Rectal smooth muscle tissue (tissue), 1 donor: ENCODE measurements around the gene EVX1.

ENCODE experiments used
- H3K27ac ChIP-seq: one replicate; pipeline ENCODE4 v1.7.0; 2013; ENCODE audit warnings: low read depth, low read length, inconsistent platforms
- H3K27me3 ChIP-seq: one replicate; pipeline ENCODE4 v1.7.0; 2013; ENCODE audit warnings: low read length; ENCODE audit not compliant: control insufficient read depth, insufficient read depth
- H3K36me3 ChIP-seq: one replicate; pipeline ENCODE4 v1.7.0; 2013; ENCODE audit warnings: low read length; ENCODE audit not compliant: control insufficient read depth, insufficient read depth
- H3K4me1 ChIP-seq: one replicate; pipeline ENCODE4 v1.7.0; 2013; ENCODE audit warnings: low read length; ENCODE audit not compliant: control insufficient read depth, insufficient read depth
- H3K4me3 ChIP-seq: one replicate; pipeline ENCODE4 v1.7.0; 2013; ENCODE audit warnings: low read length
- H3K9ac ChIP-seq: one replicate; pipeline ENCODE4 v1.7.0; 2013; ENCODE audit warnings: low read length

Gene EVX1

GRCh38 chr7:27200761-27201579, 41.6 kb upstream of the EVX1 start:
- no peak overlapping the region for H3K27ac ChIP-seq
- H3K4me1 ChIP-seq, result no peaks in the 10 kb centered on the region
- H3K9ac ChIP-seq, result peak overlapping the region; percentile 42
- no peaks in the 10 kb centered on the region for H3K36me3 ChIP-seq
- peaks cover 32% of the 10 kb centered on the region for H3K27me3 ChIP-seq
- H3K4me3 ChIP-seq, result peak overlapping the region; percentile 74

- Histone ChIP-seq H3K4me3 (peak overlapping the region; percentile 74), H3K4me1 (no peaks in the 10 kb centered on the region)
Observed at GRCh38 chr7:27201580-27202017, 41.0 kb upstream of the EVX1 start.

GRCh38 chr7:27202018-27202861, 40.4 kb upstream of the EVX1 start:
- H3K4me1 ChIP-seq, result no peaks in the 10 kb centered on the region
- no peak overlapping the region for H3K27ac ChIP-seq
- peaks cover 34% of the 10 kb centered on the region for H3K27me3 ChIP-seq
- H3K36me3 ChIP-seq, result no peaks in the 10 kb centered on the region
- peak overlapping the region; percentile 74 for H3K4me3 ChIP-seq
- peak overlapping the region; percentile 42 for H3K9ac ChIP-seq

More at GRCh38 chr7:27201580-27202017, 41.0 kb upstream of the EVX1 start:
- Histone ChIP-seq H3K9ac (peak overlapping the region; percentile 42), H3K27me3 (peaks cover 32% of the 10 kb centered on the region), H3K27ac (no peak overlapping the region), H3K36me3 (no peaks in the 10 kb centered on the region)

GRCh38 chr7:27202862-27203134, 39.8 kb upstream of the EVX1 start:
- no peak overlapping the region for H3K27ac ChIP-seq
- no peak overlapping the region for H3K9ac ChIP-seq
- H3K36me3 ChIP-seq, result no peaks in the 10 kb centered on the region
- peaks cover 34% of the 10 kb centered on the region for H3K27me3 ChIP-seq
- H3K4me3 ChIP-seq, result peak overlapping the region; percentile 43
- no peaks in the 10 kb centered on the region for H3K4me1 ChIP-seq

GRCh38 chr7:27203365-27203953, 39.1 kb upstream of the EVX1 start:
- no peak overlapping the region for H3K9ac ChIP-seq

GRCh38 chr7:27203964-27204594, 38.5 kb upstream of the EVX1 start:
- Histone ChIP-seq H3K27me3 (peaks cover 28% of the 10 kb centered on the region), H3K4me3 (peak overlapping the region; percentile 57), H3K27ac (no peak overlapping the region), H3K9ac (no peak overlapping the region), H3K36me3 (no peaks in the 10 kb centered on the region), H3K4me1 (no peaks in the 10 kb centered on the region)

More at GRCh38 chr7:27203365-27203953, 39.1 kb upstream of the EVX1 start:
- Histone ChIP-seq H3K27me3 (peaks cover 30% of the 10 kb centered on the region), H3K4me1 (no peaks in the 10 kb centered on the region), H3K4me3 (peak overlapping the region; percentile 43), H3K36me3 (no peaks in the 10 kb centered on the region), H3K27ac (no peak overlapping the region)

GRCh38 chr7:27204851-27205322, 37.7 kb upstream of the EVX1 start:
- Histone ChIP-seq H3K4me3 (peak overlapping the region; percentile 57), H3K27ac (no peak overlapping the region), H3K36me3 (no peaks in the 10 kb centered on the region), H3K9ac (no peak overlapping the region), H3K27me3 (peaks cover 28% of the 10 kb centered on the region), H3K4me1 (no peaks in the 10 kb centered on the region)

- Histone ChIP-seq H3K4me3 (peak overlapping the region; percentile 57), H3K27ac (no peak overlapping the region), H3K9ac (peak overlapping the region; percentile 54), H3K36me3 (no peaks in the 10 kb centered on the region), H3K4me1 (no peaks in the 10 kb centered on the region), H3K27me3 (peaks cover 28% of the 10 kb centered on the region)
Observed at GRCh38 chr7:27205325-27206280, 37.0 kb upstream of the EVX1 start.

GRCh38 chr7:27207348-27207985, 35.1 kb upstream of the EVX1 start:
- Histone ChIP-seq H3K27me3 (peaks cover 23% of the 10 kb centered on the region), H3K36me3 (no peaks in the 10 kb centered on the region), H3K27ac (no peak overlapping the region), H3K4me3 (no peak overlapping the region), H3K9ac (no peak overlapping the region), H3K4me1 (no peaks in the 10 kb centered on the region)

- Histone ChIP-seq H3K27ac (no peak overlapping the region), H3K9ac (no peak overlapping the region), H3K4me1 (no peaks in the 10 kb centered on the region), H3K4me3 (no peak overlapping the region), H3K36me3 (no peaks in the 10 kb centered on the region), H3K27me3 (peaks cover 31% of the 10 kb centered on the region)
Observed at GRCh38 chr7:27208998-27209397, 33.6 kb upstream of the EVX1 start.

- H3K27ac ChIP-seq, result no peak overlapping the region
- peaks cover 26% of the 10 kb centered on the region for H3K27me3 ChIP-seq
- H3K4me3 ChIP-seq, result peak overlapping the region; percentile 34
Observed at GRCh38 chr7:27209933-27210440, 32.6 kb upstream of the EVX1 start.

More at GRCh38 chr7:27209933-27210440, 32.6 kb upstream of the EVX1 start:
- Histone ChIP-seq H3K4me1 (no peaks in the 10 kb centered on the region), H3K36me3 (no peaks in the 10 kb centered on the region), H3K9ac (no peak overlapping the region)
